Panc1 (cell line): Measurements from ENCODE around the gene FAM200A. TPM values are rescaled to one million over a fixed set of nuclear protein-coding genes. Genes with fewer than 3 reads are reported as not detected.

Experiments
- ATAC-seq: fragments of 200-7000 bp; cut with Tn5 transposase; 2 replicates; pipeline ENCODE4 v1.9.1; 2020; ENCODE audit warnings: mild to moderate bottlenecking, moderate library complexity
- BruUV-seq: library from RNA; stranded (reverse); fragments of 400-500 nt; replicated peaks from 2 replicates; lab custom pipeline; 2021; lab: Mats Ljungman, UMichigan
- CTCF ChIA-PET: fragments of 300-600 bp; sonication (Branson Sonifier 250); formaldehyde crosslinking; loops from one replicate; lab custom pipeline; 2022; ENCODE audit warnings: antibody characterized with exemption; lab: Charles Lee
- POLR2A ChIA-PET: fragments of 300-600 bp; sonication (Branson Sonifier 250); formaldehyde crosslinking; loops from one replicate; lab custom pipeline; 2022; ENCODE audit warnings: antibody characterized with exemption; lab: Charles Lee
- DNase-seq: peaks from one replicate; pipeline ENCODE4 v3.0.0-alpha.2; 2010; ENCODE audit warnings: low read depth, low spot score
- H3K27ac ChIP-seq: 2 replicates; pipeline ENCODE4 v1.5.1; 2011; ENCODE audit warnings: mild to moderate bottlenecking, low read length, inconsistent platforms
- H3K27me3 ChIP-seq: fragments of 200-500 bp; sonication (Bioruptor generic); 2 replicates; pipeline ENCODE4 v1.6.0; 2014; ENCODE audit warnings: low read length, inconsistent platforms; ENCODE audit not compliant: control insufficient read depth, insufficient read depth
- H3K36me3 ChIP-seq: fragments of 200-500 bp; sonication (Bioruptor generic); 2 replicates; pipeline ENCODE4 v1.5.1; 2014; ENCODE audit warnings: inconsistent platforms, mild to moderate bottlenecking, low read length, moderate library complexity; ENCODE audit not compliant: control insufficient read depth, insufficient read depth
- H3K4me1 ChIP-seq: 2 replicates; pipeline ENCODE4 v1.5.1; 2011; ENCODE audit warnings: inconsistent platforms, mild to moderate bottlenecking, low read length, moderate library complexity; ENCODE audit not compliant: control insufficient read depth, insufficient read depth
- H3K4me3 ChIP-seq, 2 experiments: 2 replicates each; pipeline ENCODE4 v1.5.1; 2011 to 2012; ENCODE audit warnings: low read depth in 2 of 2, low read length in 2 of 2, mild to moderate bottlenecking in 2 of 2, inconsistent platforms in 1 of 2, moderate library complexity in 1 of 2
- H3K9me3 ChIP-seq: fragments of 200-500 bp; sonication (Bioruptor generic); 2 replicates; pipeline ENCODE4 v1.5.1; 2014; ENCODE audit warnings: low read depth, mild to moderate bottlenecking, inconsistent platforms, low read length, moderate library complexity; ENCODE audit not compliant: control insufficient read depth, insufficient read depth
- POLR2AphosphoS5 ChIP-seq: IDR thresholded peaks from 2 replicates; pipeline ENCODE4 v1.6.1; 2012; ENCODE audit warnings: mild to moderate bottlenecking, low read depth, low read length, moderate library complexity
- SIN3A ChIP-seq: IDR thresholded peaks from 2 replicates; pipeline ENCODE4 v1.6.1; 2012; ENCODE audit warnings: low read depth, mild to moderate bottlenecking, low read length, moderate library complexity, borderline replicate concordance; ENCODE audit not compliant: insufficient read depth
- TCF7L2 ChIP-seq: IDR thresholded peaks from 2 replicates; pipeline ENCODE4 v1.6.1; 2011; ENCODE audit warnings: mild to moderate bottlenecking, low read depth, low read length, inconsistent platforms
- in situ Hi-C: cut with HindIII; loops from 2 replicates; pipeline ENCODE4 v1.10.0; 2016; ENCODE audit warnings: low sequenced_read_pairs, low pct_unique_long_range_greater_than_20kb
- intact Hi-C: fragments of 100-400 bp; cut with micrococcal nuclease; formaldehyde crosslinking; loops from one replicate; pipeline ENCODE4 v1.10.0; 2022; ENCODE audit not compliant: unreplicated experiment
- total RNA-seq: library from RNA; stranded (reverse); gene quantifications from one replicate; pipeline ENCODE4 v1.2.1, GENCODE V29; 2021; ENCODE audit not compliant: unreplicated experiment
- TF ChIP-seq, protein P1 (sequence below), 2 experiments: IDR thresholded peaks; 2 replicates each; pipeline ENCODE4 v1.6.1; 2011 to 2012; ENCODE audit warnings: low read depth in 2 of 2, control low read depth in 1 of 2, low read length in 1 of 2, mild to moderate bottlenecking in 1 of 2, moderate library complexity in 1 of 2; ENCODE audit not compliant: insufficient read depth in 1 of 2
- TF ChIP-seq, protein P2 (sequence below): fragments of 450-650 bp; IDR thresholded peaks from 2 replicates; pipeline ENCODE4 v1.5.1; 2017; ENCODE audit warnings: mild to moderate bottlenecking

Gene FAM200A
- total RNA-seq, 1 experiment from 2014 or later, result 4.6 TPM

DNA sequence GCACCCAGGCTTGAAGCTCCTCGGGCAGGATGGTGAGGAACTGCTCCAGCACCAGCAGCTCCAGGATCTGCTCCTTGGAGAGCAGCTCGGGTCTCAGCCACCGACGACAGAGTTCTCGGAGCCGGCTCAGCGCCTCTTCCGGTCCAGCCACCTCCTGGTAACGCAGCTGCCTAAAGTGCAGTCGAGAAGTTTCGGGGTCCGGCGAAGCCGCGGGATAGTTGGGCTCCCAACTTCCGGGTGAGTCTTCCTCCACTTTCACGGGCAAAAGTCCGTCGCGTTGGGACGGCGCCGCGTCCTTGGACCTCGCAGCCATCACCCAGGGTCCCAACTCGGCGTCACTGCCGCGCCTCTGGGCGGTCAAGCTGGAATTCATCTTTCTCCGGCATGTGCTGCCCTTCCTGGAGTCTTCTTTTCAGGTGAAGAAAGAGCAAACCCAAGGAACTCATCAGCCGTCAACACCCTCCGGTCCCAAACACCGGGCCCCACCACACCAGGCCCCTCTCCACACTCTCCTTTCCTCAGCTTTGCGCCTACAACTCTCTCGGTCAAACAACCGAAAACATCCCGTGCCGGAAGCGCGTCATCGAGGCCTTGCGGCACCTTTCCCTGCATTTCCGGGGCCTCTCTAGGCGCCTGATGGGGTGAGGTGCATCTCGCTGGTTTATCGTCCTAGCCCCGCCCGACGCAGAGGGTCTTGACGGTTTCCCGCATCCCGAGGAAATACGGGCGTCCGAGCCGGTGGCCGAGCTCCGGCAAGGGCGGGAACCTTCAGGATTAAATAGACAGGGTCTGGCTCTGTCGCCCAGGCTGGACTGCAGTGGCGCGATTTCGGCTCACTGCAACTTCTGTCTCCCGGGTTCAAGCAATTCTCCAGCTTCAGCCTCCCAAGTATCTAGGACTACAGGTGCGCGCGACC lies 51.9 kb downstream of the FAM200A start, which contains the start of gene ZNF394:
Gene ZNF394 (minus strand): TSS at position 561 of the 916 bp plus-strand sequence. CDS start 188 bp downstream, at position 373.
- Histone ChIP-seq H3K36me3 (no peaks in the 10 kb centered on the region; the same call in none of the 2 replicates), H3K27ac (peak within 1 kb of the TSS; percentile 90), H3K27me3 (no peaks in the 10 kb centered on the region), H3K4me1 (peaks cover 5% of the 10 kb centered on the region), H3K4me3 (peak within 1 kb of the TSS; percentile 98 to 100), H3K9me3 (peaks cover 4% of the 10 kb centered on the region; the same call in 1 of the 2 replicates)
- ChIA-PET POLR2A (interaction anchor here (0.6 kb wide), 1 partner anchor 39 kb away, joined by 4 read pairs; no protein-coding TSS in a partner anchor), CTCF (interaction anchor here (0.6 kb wide), 2 partner anchors 23 to 24 kb away, joined by 4 to 6 read pairs; no protein-coding TSS in a partner anchor)
- DNase-seq (peak; percentile 87), ATAC-seq (peak; percentile 75)
- TF ChIP-seq SIN3A (peak; percentile 85), POLR2AphosphoS5 (peak; percentile 78), TCF7L2 (peak; percentile 34; the same call in 1 of the 2 replicates)
- TF ChIP-seq, protein P1, sequence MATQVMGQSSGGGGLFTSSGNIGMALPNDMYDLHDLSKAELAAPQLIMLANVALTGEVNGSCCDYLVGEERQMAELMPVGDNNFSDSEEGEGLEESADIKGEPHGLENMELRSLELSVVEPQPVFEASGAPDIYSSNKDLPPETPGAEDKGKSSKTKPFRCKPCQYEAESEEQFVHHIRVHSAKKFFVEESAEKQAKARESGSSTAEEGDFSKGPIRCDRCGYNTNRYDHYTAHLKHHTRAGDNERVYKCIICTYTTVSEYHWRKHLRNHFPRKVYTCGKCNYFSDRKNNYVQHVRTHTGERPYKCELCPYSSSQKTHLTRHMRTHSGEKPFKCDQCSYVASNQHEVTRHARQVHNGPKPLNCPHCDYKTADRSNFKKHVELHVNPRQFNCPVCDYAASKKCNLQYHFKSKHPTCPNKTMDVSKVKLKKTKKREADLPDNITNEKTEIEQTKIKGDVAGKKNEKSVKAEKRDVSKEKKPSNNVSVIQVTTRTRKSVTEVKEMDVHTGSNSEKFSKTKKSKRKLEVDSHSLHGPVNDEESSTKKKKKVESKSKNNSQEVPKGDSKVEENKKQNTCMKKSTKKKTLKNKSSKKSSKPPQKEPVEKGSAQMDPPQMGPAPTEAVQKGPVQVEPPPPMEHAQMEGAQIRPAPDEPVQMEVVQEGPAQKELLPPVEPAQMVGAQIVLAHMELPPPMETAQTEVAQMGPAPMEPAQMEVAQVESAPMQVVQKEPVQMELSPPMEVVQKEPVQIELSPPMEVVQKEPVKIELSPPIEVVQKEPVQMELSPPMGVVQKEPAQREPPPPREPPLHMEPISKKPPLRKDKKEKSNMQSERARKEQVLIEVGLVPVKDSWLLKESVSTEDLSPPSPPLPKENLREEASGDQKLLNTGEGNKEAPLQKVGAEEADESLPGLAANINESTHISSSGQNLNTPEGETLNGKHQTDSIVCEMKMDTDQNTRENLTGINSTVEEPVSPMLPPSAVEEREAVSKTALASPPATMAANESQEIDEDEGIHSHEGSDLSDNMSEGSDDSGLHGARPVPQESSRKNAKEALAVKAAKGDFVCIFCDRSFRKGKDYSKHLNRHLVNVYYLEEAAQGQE (IDR thresholded peaks at IDR 0.05; ENCODE audit: insufficient read depth in 1 of 2, low read depth in 2 of 2, low read length in 1 of 2), result no peak
- TF ChIP-seq, protein P2, sequence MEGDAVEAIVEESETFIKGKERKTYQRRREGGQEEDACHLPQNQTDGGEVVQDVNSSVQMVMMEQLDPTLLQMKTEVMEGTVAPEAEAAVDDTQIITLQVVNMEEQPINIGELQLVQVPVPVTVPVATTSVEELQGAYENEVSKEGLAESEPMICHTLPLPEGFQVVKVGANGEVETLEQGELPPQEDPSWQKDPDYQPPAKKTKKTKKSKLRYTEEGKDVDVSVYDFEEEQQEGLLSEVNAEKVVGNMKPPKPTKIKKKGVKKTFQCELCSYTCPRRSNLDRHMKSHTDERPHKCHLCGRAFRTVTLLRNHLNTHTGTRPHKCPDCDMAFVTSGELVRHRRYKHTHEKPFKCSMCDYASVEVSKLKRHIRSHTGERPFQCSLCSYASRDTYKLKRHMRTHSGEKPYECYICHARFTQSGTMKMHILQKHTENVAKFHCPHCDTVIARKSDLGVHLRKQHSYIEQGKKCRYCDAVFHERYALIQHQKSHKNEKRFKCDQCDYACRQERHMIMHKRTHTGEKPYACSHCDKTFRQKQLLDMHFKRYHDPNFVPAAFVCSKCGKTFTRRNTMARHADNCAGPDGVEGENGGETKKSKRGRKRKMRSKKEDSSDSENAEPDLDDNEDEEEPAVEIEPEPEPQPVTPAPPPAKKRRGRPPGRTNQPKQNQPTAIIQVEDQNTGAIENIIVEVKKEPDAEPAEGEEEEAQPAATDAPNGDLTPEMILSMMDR, result no peak
- in situ Hi-C loops, result no loop called here
- BruUV-seq, result TSS peak; percentile 97
- intact Hi-C loops, result loop anchor here (10.0 kb wide), 1 partner anchor 55 kb away; the partner anchor contains the start of genes FAM200A and ZNF655

DNA sequence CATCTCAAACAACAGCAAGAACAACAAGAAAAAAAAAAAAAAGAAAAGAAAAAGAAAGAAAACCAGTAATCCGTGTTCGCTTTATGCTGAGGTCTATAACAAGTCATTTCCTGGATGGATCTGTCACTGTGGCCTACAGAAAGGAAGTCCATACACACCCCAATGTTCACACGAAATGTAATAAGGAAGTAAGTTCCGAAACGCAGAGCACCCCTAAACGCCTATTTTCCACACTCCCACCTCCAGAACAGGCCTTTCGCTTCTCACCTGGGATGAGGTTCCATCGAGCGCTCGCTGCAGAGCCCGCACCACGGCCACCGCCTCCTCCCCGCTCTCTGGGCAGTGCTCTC lies 52.6 kb downstream of the FAM200A start:
- in situ Hi-C loops, result no loop called here
- BruUV-seq, result no TSS peak

More for the DNA sequence above, 52.6 kb downstream of the FAM200A start:
- Histone ChIP-seq H3K27ac (peak overlapping the region; percentile 90), H3K27me3 (no peaks in the 10 kb centered on the region), H3K36me3 (peaks cover 1% of the 10 kb centered on the region), H3K4me3 (peak overlapping the region; percentile 98 to 100), H3K9me3 (peaks cover 10% of the 10 kb centered on the region; the same call in 1 of the 2 replicates), H3K4me1 (peaks cover 5% of the 10 kb centered on the region)
- POLR2A ChIA-PET, result no interaction called here
- ATAC-seq, result no peak
- TF ChIP-seq, protein P2, result no peak
- TF ChIP-seq TCF7L2, result no peak
- 0 out of 2 replicates have a peak, but pooled peaks have one; percentile 22 for TF ChIP-seq SIN3A
- TF ChIP-seq POLR2AphosphoS5, result no peak
- TF ChIP-seq, protein P1 (IDR thresholded peaks at IDR 0.05; ENCODE audit: insufficient read depth in 1 of 2, low read depth in 2 of 2, low read length in 1 of 2), result no peak
- CTCF ChIA-PET, result no interaction called here
- intact Hi-C loops, result no loop called here
- DNase-seq, result no peak
